C4-2B (cell line): ENCODE measurements around the gene KCNA1.

ENCODE experiments used
- CTCF ChIP-seq: fragments of 450-650 bp; conservative IDR thresholded peaks from 2 replicates; pipeline ENCODE4 v1.5.1; 2017; ENCODE audit warnings: mild to moderate bottlenecking
- ZFX ChIP-seq: fragments of 450-650 bp; IDR thresholded peaks from 2 replicates; pipeline ENCODE4 v1.6.1; 2017

DNA sequence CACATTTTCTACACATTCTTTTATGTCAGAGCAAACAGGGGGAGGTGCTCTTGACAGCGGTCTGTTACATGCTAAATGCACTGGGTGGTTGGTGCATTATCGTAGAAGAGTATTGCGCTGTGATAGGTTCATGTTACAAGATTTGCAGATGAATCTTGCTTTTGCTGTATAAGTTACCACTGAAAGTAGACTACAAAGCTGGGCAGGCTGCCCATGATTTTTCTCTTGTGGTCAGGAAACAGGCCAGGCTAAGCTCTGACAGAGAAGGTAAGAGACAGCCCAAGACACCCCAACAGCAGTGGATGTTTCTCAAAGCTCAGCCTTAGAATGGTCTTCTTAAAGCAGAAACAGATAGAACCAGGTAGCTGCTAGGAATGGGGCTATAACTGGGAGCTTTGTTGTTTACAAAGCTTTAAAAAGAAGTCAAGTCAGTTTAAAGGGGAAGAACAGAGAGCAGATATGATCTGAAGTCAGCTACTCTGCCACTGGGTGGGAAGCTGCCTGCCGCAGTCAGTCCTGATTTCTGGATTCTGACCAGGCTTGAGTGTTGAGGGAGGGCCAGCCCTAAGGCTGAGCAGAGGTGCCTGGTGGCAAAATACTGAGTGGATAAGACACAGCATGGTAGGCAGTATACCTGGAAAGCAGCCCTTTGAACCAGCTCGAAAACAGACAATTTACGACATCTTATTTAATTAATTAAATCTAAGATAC, 9.4 kb downstream of the KCNA1 start:
- TF ChIP-seq CTCF (no peak), ZFX (no peak)
